Liver (tissue), 9 donors: ENCODE data around the gene USO1. TPM values are rescaled to one million over a fixed set of nuclear protein-coding genes. Genes with fewer than 3 reads are reported as not detected.

ENCODE experiments used
- DNase-seq: peaks from one replicate; pipeline ENCODE4 v3.0.0-alpha.2; 2017; ENCODE audit warnings: low spot score
- H3K27ac ChIP-seq, 2 donors: one replicate each; pipeline ENCODE4 v1.7.0; 2013; ENCODE audit warnings: inconsistent platforms in 2 of 2, low read length in 2 of 2, control low read depth in 1 of 2, low read depth in 1 of 2, mild to moderate bottlenecking in 1 of 2
- H3K27me3 ChIP-seq, 4 donors: one replicate each; pipeline versions ENCODE4 v1.6.1 to v1.7.0; 2013; ENCODE audit warnings: low read length in 3 of 4, inconsistent platforms in 1 of 4, mild to moderate bottlenecking in 1 of 4, moderate library complexity in 1 of 4; ENCODE audit not compliant: control insufficient read depth in 4 of 4, insufficient read depth in 4 of 4
- H3K36me3 ChIP-seq, 4 donors: one replicate each; pipeline versions ENCODE4 v1.6.1 to v1.7.0; 2013; ENCODE audit warnings: low read length in 3 of 4, mild to moderate bottlenecking in 3 of 4, low read depth in 1 of 4, moderate library complexity in 1 of 4; ENCODE audit not compliant: control insufficient read depth in 4 of 4, insufficient read depth in 3 of 4
- H3K4me1 ChIP-seq, 4 donors: one replicate each; pipeline versions ENCODE4 v1.6.1 to v1.7.0; 2013; ENCODE audit warnings: low read length in 3 of 4, mild to moderate bottlenecking in 3 of 4, moderate library complexity in 1 of 4; ENCODE audit not compliant: control insufficient read depth in 4 of 4, insufficient read depth in 4 of 4
- H3K4me3 ChIP-seq, 3 donors: one replicate each; pipeline versions ENCODE4 v1.6.1 to v1.7.0; 2013; ENCODE audit warnings: low read length in 3 of 3, control low read depth in 1 of 3, low read depth in 1 of 3, mild to moderate bottlenecking in 1 of 3
- H3K9ac ChIP-seq, 2 donors: one replicate each; pipeline ENCODE4 v1.7.0; 2013; ENCODE audit warnings: low read length in 2 of 2, mild to moderate bottlenecking in 2 of 2, moderate library complexity in 2 of 2, control low read depth in 1 of 2, low read depth in 1 of 2
- H3K9me3 ChIP-seq, 4 donors: one replicate each; pipeline versions ENCODE4 v1.6.1 to v1.7.0; 2013; ENCODE audit warnings: low read length in 3 of 4; ENCODE audit not compliant: control insufficient read depth in 4 of 4
- ATF3 ChIP-seq: IDR thresholded peaks from 2 replicates; pipeline ENCODE4 v1.6.1; 2016; ENCODE audit warnings: antibody characterized with exemption
- CTCF ChIP-seq: fragments of 150-350 bp; IDR thresholded peaks from 2 replicates; pipeline ENCODE4 v1.5.1; 2017; ENCODE audit warnings: improper control_type of control experiment, low read depth, low read length; ENCODE audit not compliant: missing input control
- EGR1 ChIP-seq, 2 donors: IDR thresholded peaks; 2 replicates each; pipeline ENCODE4 v1.6.1; 2016 to 2018; ENCODE audit warnings: antibody characterized with exemption in 2 of 2, low read depth in 2 of 2
- GABPA ChIP-seq, 2 donors: IDR thresholded peaks in 1 of 2; conservative IDR thresholded peaks in 1 of 2; 2 replicates each; pipeline ENCODE4 v1.6.1; 2016; ENCODE audit warnings: antibody characterized with exemption in 2 of 2, mild to moderate bottlenecking in 1 of 2, moderate library complexity in 1 of 2
- HNF4A ChIP-seq, 2 donors: conservative IDR thresholded peaks; 2 replicates each; pipeline ENCODE4 v1.6.1; 2016; ENCODE audit warnings: antibody characterized with exemption in 2 of 2, mild to moderate bottlenecking in 2 of 2
- HNF4G ChIP-seq: IDR thresholded peaks from 2 replicates; pipeline ENCODE4 v1.6.1; 2016; ENCODE audit warnings: antibody characterized with exemption
- JUND ChIP-seq, 2 donors: IDR thresholded peaks; 2 replicates each; pipeline ENCODE4 v1.6.1; 2016; ENCODE audit warnings: antibody characterized with exemption in 2 of 2
- MAX ChIP-seq: IDR thresholded peaks from 2 replicates; pipeline ENCODE4 v1.6.1; 2016; ENCODE audit warnings: antibody characterized with exemption
- NR2F2 ChIP-seq: IDR thresholded peaks from 2 replicates; pipeline ENCODE4 v1.6.1; 2016; ENCODE audit warnings: antibody characterized with exemption
- RAD21 ChIP-seq, 2 donors: IDR thresholded peaks; 2 replicates each; pipeline ENCODE4 v1.6.1; 2016; ENCODE audit warnings: antibody characterized with exemption in 2 of 2, mild to moderate bottlenecking in 2 of 2
- REST ChIP-seq: IDR thresholded peaks from 2 replicates; pipeline ENCODE4 v1.6.1; 2016; ENCODE audit warnings: antibody characterized with exemption, mild to moderate bottlenecking
- RXRA ChIP-seq, 2 donors: IDR thresholded peaks; 2 replicates each; pipeline ENCODE4 v1.6.1; 2017 to 2018; ENCODE audit warnings: antibody characterized with exemption in 2 of 2, mild to moderate bottlenecking in 1 of 2
- SP1 ChIP-seq: IDR thresholded peaks from 2 replicates; pipeline ENCODE4 v1.6.1; 2018; ENCODE audit warnings: antibody characterized with exemption, mild to moderate bottlenecking
- TAF1 ChIP-seq: conservative IDR thresholded peaks from 2 replicates; pipeline ENCODE4 v1.6.1; 2016; ENCODE audit warnings: antibody characterized with exemption, mild to moderate bottlenecking
- YY1 ChIP-seq: IDR thresholded peaks from 2 replicates; pipeline ENCODE4 v1.6.1; 2016; ENCODE audit warnings: antibody characterized with exemption, mild to moderate bottlenecking
- ZBTB33 ChIP-seq: IDR thresholded peaks from 2 replicates; pipeline ENCODE4 v1.6.1; 2016; ENCODE audit warnings: antibody characterized with exemption
- WGBS: extraction: QIAGEN DNeasy Blood & Tissue Kit; methylation state at CpG from one replicate; pipeline ENCODE4 v1.1.7; 2013; 5-methylcytosine and 5-hydroxymethylcytosine counted together
- polyA plus RNA-seq, 2 donors: library from polyadenylated mRNA; stranded (reverse) in 1 of 2; unstranded in 1 of 2; fragments of 200-250 nt in 1 of 2; fragments of >200 nt in 1 of 2; fragmentation: Nextera tagmentation in 1 of 2; extraction: Ambion mirVana in 1 of 2; gene quantifications; one replicate each; pipeline versions ENCODE4 v1.2.1 to v1.2.3, GENCODE V29; 2013 to 2015
- total RNA-seq, 2 donors: library from RNA; depleted of rRNA; stranded (reverse); fragments of >200 nt; gene quantifications; one replicate each; pipeline ENCODE4 v1.2.3, GENCODE V29; 2014
- donor health status: healthy.
- donor health status: healthy.
- donor health status: healthy.
- donor health status: healthy.
- donor health status: healthy.

Gene USO1
- total and polyA plus RNA-seq, 4 donors: 18.4 to 77.0 (median 39.5) TPM

GRCh38 chr4:75830906-75831305, 106.5 kb downstream of the USO1 start:
- no peaks in the 10 kb centered on the region for H3K27me3 ChIP-seq
- no peak overlapping the region for H3K4me3 ChIP-seq
- TF ChIP-seq MAX: no peak
- no peak for TF ChIP-seq CTCF
- TF ChIP-seq GABPA (IDR thresholded peaks at IDR 0.05 in 1 of 2, conservative IDR thresholded peaks at IDR 0.05 in 1 of 2): no peak
- no peak for TF ChIP-seq ATF3
- TF ChIP-seq JUND (IDR thresholded peaks at IDR 0.05): no peak
- no peak for TF ChIP-seq YY1
- no peak for TF ChIP-seq TAF1
- TF ChIP-seq ZBTB33: no peak
- TF ChIP-seq SP1: no peak
- TF ChIP-seq RXRA (IDR thresholded peaks at IDR 0.05): no peak
- TF ChIP-seq HNF4G: no peak
- TF ChIP-seq REST: no peak
- no peak for TF ChIP-seq RAD21 (IDR thresholded peaks at IDR 0.05)
- no peak for TF ChIP-seq NR2F2
- H3K9me3 ChIP-seq: no peaks in the 10 kb centered on the region
- no peak for DNase-seq
- no peak overlapping the region for H3K27ac ChIP-seq
- H3K9ac ChIP-seq: no peak overlapping the region
- no peaks in the 10 kb centered on the region for H3K36me3 ChIP-seq
- WGBS: 75% methylated on average over 1 of the region's 1 CpG
- H3K4me1 ChIP-seq: no peaks in the 10 kb centered on the region

- 89% methylated on average over 2 of the region's 2 CpGs for WGBS
- DNase-seq: no peak
- no peaks in the 10 kb centered on the region for H3K9me3 ChIP-seq
- TF ChIP-seq MAX: no peak
- no peak for TF ChIP-seq HNF4G
- no peak for TF ChIP-seq ZBTB33
- TF ChIP-seq GABPA (IDR thresholded peaks at IDR 0.05 in 1 of 2, conservative IDR thresholded peaks at IDR 0.05 in 1 of 2): no peak
- no peak for TF ChIP-seq JUND (IDR thresholded peaks at IDR 0.05)
- TF ChIP-seq HNF4A (conservative IDR thresholded peaks at IDR 0.05): no peak
- TF ChIP-seq TAF1: no peak
- TF ChIP-seq RXRA (IDR thresholded peaks at IDR 0.05): no peak
- no peak for TF ChIP-seq EGR1 (IDR thresholded peaks at IDR 0.05; ENCODE audit: low read depth in 2 of 2)
- no peak for TF ChIP-seq CTCF
- no peak for TF ChIP-seq ATF3
- TF ChIP-seq RAD21 (IDR thresholded peaks at IDR 0.05): no peak
Observed at GRCh38 chr4:75831856-75832405, 107.6 kb downstream of the USO1 start.

More at GRCh38 chr4:75831856-75832405, 107.6 kb downstream of the USO1 start:
- Histone ChIP-seq H3K4me1 (no peaks in the 10 kb centered on the region), H3K9ac (no peak overlapping the region), H3K4me3 (no peak overlapping the region), H3K36me3 (no peaks in the 10 kb centered on the region), H3K27ac (no peak overlapping the region), H3K27me3 (no peaks in the 10 kb centered on the region)
